H9 (cell line): ENCODE results near the gene CCBE1. TPM values are rescaled to one million over a fixed set of nuclear protein-coding genes. Genes with fewer than 3 reads are reported as not detected.

Experiments used
- DNase-seq: peaks from one replicate; pipeline ENCODE4 v3.0.0-alpha.2; 2017
- H2AFZ ChIP-seq: one replicate; pipeline ENCODE4 v1.6.1; 2013; ENCODE audit warnings: mild to moderate bottlenecking, low read length, control low read depth, moderate library complexity
- H2AK5ac ChIP-seq: 2 replicates; pipeline ENCODE4 v1.6.1; 2013; ENCODE audit warnings: low read length, control low read depth, mixed read lengths; ENCODE audit not compliant: insufficient read length
- H2BK120ac ChIP-seq: one replicate; pipeline ENCODE4 v1.6.1; 2013; ENCODE audit warnings: low read depth, mild to moderate bottlenecking, low read length, control low read depth, inconsistent platforms; ENCODE audit not compliant: poor library complexity, severe bottlenecking
- H2BK12ac ChIP-seq: 2 replicates; pipeline ENCODE4 v1.6.1; 2013; ENCODE audit warnings: low read length, control low read depth, mixed read lengths, low read depth; ENCODE audit not compliant: insufficient read length
- H2BK15ac ChIP-seq: 2 replicates; pipeline ENCODE4 v1.6.1; 2013; ENCODE audit warnings: low read depth, low read length, control low read depth
- H2BK20ac ChIP-seq: one replicate; pipeline ENCODE4 v1.6.1; 2013; ENCODE audit warnings: low read depth, mild to moderate bottlenecking, low read length, control low read depth, inconsistent platforms; ENCODE audit not compliant: poor library complexity, severe bottlenecking
- H2BK5ac ChIP-seq: 2 replicates; pipeline ENCODE4 v1.6.1; 2013; ENCODE audit warnings: low read length, control low read depth, mixed read lengths; ENCODE audit not compliant: insufficient read length
- H3K14ac ChIP-seq: 2 replicates; pipeline ENCODE4 v1.6.1; 2013; ENCODE audit warnings: low read length, control low read depth; ENCODE audit not compliant: insufficient read depth
- H3K18ac ChIP-seq: 2 replicates; pipeline ENCODE4 v1.6.1; 2013; ENCODE audit warnings: low read depth, mild to moderate bottlenecking, mixed read lengths, low read length, control low read depth; ENCODE audit not compliant: insufficient read length
- H3K23ac ChIP-seq: 2 replicates; pipeline ENCODE4 v1.6.1; 2013; ENCODE audit warnings: low read length, control low read depth, mixed read lengths, low read depth; ENCODE audit not compliant: insufficient read length
- H3K23me2 ChIP-seq: 2 replicates; pipeline ENCODE4 v1.6.1; 2013; ENCODE audit warnings: low read depth, mild to moderate bottlenecking, mixed read lengths, low read length, control low read depth; ENCODE audit not compliant: insufficient read length, poor library complexity, severe bottlenecking
- H3K27ac ChIP-seq: 2 replicates; pipeline ENCODE4 v1.5.1; 2013; ENCODE audit warnings: low read length, control low read depth, mixed read lengths, low read depth; ENCODE audit not compliant: insufficient read length
- H3K27me3 ChIP-seq: 2 replicates; pipeline ENCODE4 v1.6.1; 2013; ENCODE audit warnings: low read length, control low read depth, inconsistent platforms; ENCODE audit not compliant: insufficient read depth
- H3K4ac ChIP-seq: 2 replicates; pipeline ENCODE4 v1.6.1; 2013; ENCODE audit warnings: low read depth, mild to moderate bottlenecking, control low read depth, inconsistent platforms, low read length, moderate library complexity
- H3K4me1 ChIP-seq: 2 replicates; pipeline ENCODE4 v1.6.1; 2013; ENCODE audit warnings: low read length, control low read depth, inconsistent platforms; ENCODE audit not compliant: insufficient read depth
- H3K4me2 ChIP-seq: 2 replicates; pipeline ENCODE4 v1.6.1; 2013; ENCODE audit warnings: low read length, control low read depth, mixed read lengths; ENCODE audit not compliant: insufficient read length, insufficient read depth
- H3K56ac ChIP-seq: 2 replicates; pipeline ENCODE4 v1.6.1; 2013; ENCODE audit warnings: low read depth, mild to moderate bottlenecking, mixed read lengths, low read length, control low read depth; ENCODE audit not compliant: insufficient read length
- H3K79me1 ChIP-seq: 2 replicates; pipeline ENCODE4 v1.6.1; 2013; ENCODE audit warnings: low read depth, mild to moderate bottlenecking, moderate library complexity, low read length, control low read depth, inconsistent platforms; ENCODE audit not compliant: insufficient read depth, poor library complexity, severe bottlenecking
- H3K79me2 ChIP-seq: 2 replicates; pipeline ENCODE4 v1.6.1; 2013; ENCODE audit warnings: low read length, control low read depth, inconsistent platforms; ENCODE audit not compliant: insufficient read depth
- H3K9ac ChIP-seq: 2 replicates; pipeline ENCODE4 v1.6.1; 2013; ENCODE audit warnings: low read length, control low read depth, mixed read lengths; ENCODE audit not compliant: insufficient read length; ENCODE audit errors: extremely low read depth
- H3K9me3 ChIP-seq: one replicate; pipeline ENCODE4 v1.6.1; 2013; ENCODE audit warnings: low read depth, low read length, inconsistent platforms; ENCODE audit not compliant: control insufficient read depth
- H3T11ph ChIP-seq: one replicate; pipeline ENCODE4 v1.6.1; 2013; ENCODE audit warnings: mild to moderate bottlenecking, low read length, control low read depth, inconsistent platforms
- H4K20me1 ChIP-seq: one replicate; pipeline ENCODE4 v1.6.1; 2013; ENCODE audit not compliant: control insufficient read depth, insufficient read length, insufficient read depth
- H4K5ac ChIP-seq: 2 replicates; pipeline ENCODE4 v1.6.1; 2013; ENCODE audit warnings: low read depth, mild to moderate bottlenecking, mixed read lengths, low read length, control low read depth; ENCODE audit not compliant: insufficient read length
- H4K8ac ChIP-seq: replicated peaks from 2 replicates; pipeline ENCODE4 v1.6.1; 2013; ENCODE audit warnings: low read length, control low read depth, mixed read lengths, low read depth; ENCODE audit not compliant: insufficient read length
- H4K91ac ChIP-seq: 2 replicates; pipeline ENCODE4 v1.6.1; 2013; ENCODE audit warnings: low read depth, mild to moderate bottlenecking, moderate library complexity, mixed read lengths, low read length, control low read depth; ENCODE audit not compliant: insufficient read length
- H3K27ac Mint-ChIP-seq, 3 experiments: 2 replicates in 2 of 3; 3 replicates in 1 of 3; pipeline ENCODE4 v1.8.0; 2020 to 2021; ENCODE audit warnings: mixed read lengths in 3 of 3, mild to moderate bottlenecking in 1 of 3, moderate library complexity in 1 of 3
- H3K27me3 Mint-ChIP-seq: 2 replicates; pipeline ENCODE4 v1.8.0; 2021; ENCODE audit warnings: low read depth, mild to moderate bottlenecking, moderate library complexity, mixed read lengths
- H3K36me3 Mint-ChIP-seq, 3 experiments: 2 replicates in 2 of 3; 3 replicates in 1 of 3; pipeline ENCODE4 v1.8.0; 2020 to 2021; ENCODE audit warnings: low read depth in 3 of 3, mixed read lengths in 3 of 3; ENCODE audit not compliant: insufficient read depth in 1 of 3
- H3K4me1 Mint-ChIP-seq, 2 experiments: 2 replicates each; pipeline ENCODE4 v1.8.0; 2020; ENCODE audit warnings: mixed read lengths in 2 of 2
- H3K4me3 Mint-ChIP-seq, 2 experiments: 2 replicates in 1 of 2; 3 replicates in 1 of 2; pipeline ENCODE4 v1.8.0; 2020 to 2021; ENCODE audit warnings: mild to moderate bottlenecking in 2 of 2, mixed read lengths in 2 of 2, moderate library complexity in 1 of 2
- H3K9me3 Mint-ChIP-seq, 2 experiments: 2 replicates in 1 of 2; 3 replicates in 1 of 2; pipeline ENCODE4 v1.8.0; 2020; ENCODE audit warnings: mild to moderate bottlenecking in 2 of 2, mixed read lengths in 2 of 2, moderate library complexity in 1 of 2
- WGBS: extraction: QIAGEN DNeasy Blood & Tissue Kit; methylation state at CpG from one replicate; pipeline ENCODE4 v1.1.7; 2013; ENCODE audit warnings: missing lambda C conversion rate, low lambda C conversion rate, mixed read lengths; ENCODE audit not compliant: insufficient read length; ENCODE audit errors: extremely low coverage; 5-methylcytosine and 5-hydroxymethylcytosine counted together
- total RNA-seq: library from RNA; stranded (reverse); gene quantifications from 2 replicates; pipeline ENCODE4 v1.2.1, GENCODE V29; 2021
- TF ChIP-seq, protein P1 (sequence below): fragments of 200-600 bp; sonication (generic); conservative IDR thresholded peaks from 3 replicates; pipeline ENCODE4 v1.8.0; 2021; ENCODE audit warnings: antibody characterized with exemption, mild to moderate bottlenecking

Gene CCBE1
- total RNA-seq, 1 experiment from 2014 or later: 0.39 TPM

DNA sequence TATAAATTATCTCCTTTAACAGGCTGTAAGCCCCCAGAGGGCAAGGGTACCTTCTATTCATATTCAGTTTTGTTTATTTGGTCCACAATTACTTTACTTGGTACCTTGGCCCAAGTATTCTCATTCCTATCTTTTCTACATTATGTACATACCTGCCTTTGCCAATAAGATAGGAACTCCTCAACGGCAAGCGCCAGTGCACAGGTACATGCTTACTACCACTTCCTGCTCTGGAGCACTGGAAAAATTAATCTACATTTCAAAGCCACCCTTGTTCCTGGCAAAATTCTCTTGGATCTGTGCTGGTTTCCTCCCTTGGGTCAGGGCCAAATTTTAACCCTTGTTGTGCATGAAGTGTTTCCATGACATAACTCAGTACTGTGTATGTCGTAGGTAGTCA is 303.8 kb downstream of the CCBE1 start:
- Histone ChIP-seq H2BK15ac (no peak overlapping the region), H2BK5ac (no peak overlapping the region), H3K18ac (no peak overlapping the region), H3K23me2 (no peaks in the 10 kb centered on the region), H3K9ac (no peak overlapping the region), H3K14ac (no peak overlapping the region), H3K27me3 (no peaks in the 10 kb centered on the region), H4K5ac (no peak overlapping the region), H4K20me1 (no peaks in the 10 kb centered on the region), H4K91ac (no peak overlapping the region), H2AFZ (no peak overlapping the region), H3K27ac (no peak overlapping the region), H2BK12ac (no peak overlapping the region), H2BK20ac (no peak overlapping the region), H3K4me1 (no peaks in the 10 kb centered on the region; the same call in 1 of the 2 replicates), H3K56ac (no peak overlapping the region), H3K4me2 (no peak overlapping the region), H4K8ac (no peak overlapping the region), H3T11ph (no peak overlapping the region), H2BK120ac (no peak overlapping the region), H3K9me3 (no peaks in the 10 kb centered on the region), H3K79me1 (no peaks in the 10 kb centered on the region), H3K23ac (no peak overlapping the region), H3K4ac (no peak overlapping the region), H2AK5ac (no peak overlapping the region), H3K79me2 (no peaks in the 10 kb centered on the region)
- Mint-ChIP-seq H3K4me3 (no peak overlapping the region), H3K27me3 (peaks cover 10% of the 10 kb centered on the region), H3K4me1 (peaks cover 14 to 31% of the 10 kb centered on the region in 2 experiments), H3K36me3 (peaks cover 0 to 4% (median 0%) of the 10 kb centered on the region in 3 experiments; a peak in 2 of 7 replicates), H3K27ac (no peak overlapping the region), H3K9me3 (no peaks in the 10 kb centered on the region; a peak in 1 of 5 replicates)
- DNase-seq: no peak
- no CpG with 5 or more reads among the region's 3 CpGs for WGBS
- TF ChIP-seq, protein P1, sequence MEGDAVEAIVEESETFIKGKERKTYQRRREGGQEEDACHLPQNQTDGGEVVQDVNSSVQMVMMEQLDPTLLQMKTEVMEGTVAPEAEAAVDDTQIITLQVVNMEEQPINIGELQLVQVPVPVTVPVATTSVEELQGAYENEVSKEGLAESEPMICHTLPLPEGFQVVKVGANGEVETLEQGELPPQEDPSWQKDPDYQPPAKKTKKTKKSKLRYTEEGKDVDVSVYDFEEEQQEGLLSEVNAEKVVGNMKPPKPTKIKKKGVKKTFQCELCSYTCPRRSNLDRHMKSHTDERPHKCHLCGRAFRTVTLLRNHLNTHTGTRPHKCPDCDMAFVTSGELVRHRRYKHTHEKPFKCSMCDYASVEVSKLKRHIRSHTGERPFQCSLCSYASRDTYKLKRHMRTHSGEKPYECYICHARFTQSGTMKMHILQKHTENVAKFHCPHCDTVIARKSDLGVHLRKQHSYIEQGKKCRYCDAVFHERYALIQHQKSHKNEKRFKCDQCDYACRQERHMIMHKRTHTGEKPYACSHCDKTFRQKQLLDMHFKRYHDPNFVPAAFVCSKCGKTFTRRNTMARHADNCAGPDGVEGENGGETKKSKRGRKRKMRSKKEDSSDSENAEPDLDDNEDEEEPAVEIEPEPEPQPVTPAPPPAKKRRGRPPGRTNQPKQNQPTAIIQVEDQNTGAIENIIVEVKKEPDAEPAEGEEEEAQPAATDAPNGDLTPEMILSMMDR: no peak
